B cell (primary cell): Measurements from ENCODE around the gene RNF224.

Source experiments
- CTCF ChIP-seq: fragments of 200-600 bp; IDR thresholded peaks from one replicate; pipeline ENCODE4 v1.8.0; 2022; ENCODE audit warnings: antibody characterized with exemption, mild to moderate bottlenecking
- EZH2 ChIP-seq: IDR thresholded peaks from 2 replicates; pipeline ENCODE4 v1.6.1; 2012; ENCODE audit warnings: borderline replicate concordance, low read depth, mild to moderate bottlenecking, moderate library complexity, low read length; ENCODE audit not compliant: insufficient read depth, poor library complexity, severe bottlenecking

GRCh38 chr9:137253717-137254623, 26.7 kb downstream of the RNF224 start:
- no peak for TF ChIP-seq CTCF
- no peak for TF ChIP-seq EZH2
